ENCODE results near the gene EXOC4. TPM values are rescaled to one million over a fixed set of nuclear protein-coding genes. Genes with fewer than 3 reads are reported as not detected.

Gene EXOC4
- total RNA-seq, 3 donors from 2014 or later = 88.3 to 136 (median 99.6) TPM

DNA sequence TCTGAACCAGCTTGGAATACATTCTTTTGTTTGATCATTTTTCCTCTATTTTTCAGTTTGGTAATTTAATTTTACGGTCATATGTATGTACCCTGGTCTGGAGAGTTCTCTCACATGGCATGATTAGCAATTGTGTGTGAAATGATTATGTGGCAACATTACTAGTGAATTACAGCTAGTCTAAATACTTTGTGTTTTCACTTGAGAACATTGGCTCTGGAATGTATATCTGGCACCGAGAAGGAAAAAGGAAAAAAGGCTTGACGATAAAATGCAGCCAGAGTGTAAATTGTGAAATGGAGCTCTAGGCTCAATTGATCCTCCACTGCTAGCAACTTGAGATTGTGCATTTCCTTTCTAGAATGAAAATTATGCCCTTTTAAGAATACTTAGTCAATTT lies 397.2 kb downstream of the EXOC4 start:
- DNase-seq (ENCODE audit: low spot score in 2 of 2) = no peak
- Histone ChIP-seq H3K36me3 (no peaks in the 10 kb centered on the region), H3K9me3 (no peaks in the 10 kb centered on the region), H3K27me3 (no peaks in the 10 kb centered on the region), H3K4me1 (no peaks in the 10 kb centered on the region), H3K27ac (no peak overlapping the region), H3K4me3 (no peak overlapping the region)
- no peak for TF ChIP-seq POLR2AphosphoS5 (IDR thresholded peaks at IDR 0.05)
- intact Hi-C loops (cut with DNase I; ENCODE audit: low total_unique reads) = no loop called here

DNA sequence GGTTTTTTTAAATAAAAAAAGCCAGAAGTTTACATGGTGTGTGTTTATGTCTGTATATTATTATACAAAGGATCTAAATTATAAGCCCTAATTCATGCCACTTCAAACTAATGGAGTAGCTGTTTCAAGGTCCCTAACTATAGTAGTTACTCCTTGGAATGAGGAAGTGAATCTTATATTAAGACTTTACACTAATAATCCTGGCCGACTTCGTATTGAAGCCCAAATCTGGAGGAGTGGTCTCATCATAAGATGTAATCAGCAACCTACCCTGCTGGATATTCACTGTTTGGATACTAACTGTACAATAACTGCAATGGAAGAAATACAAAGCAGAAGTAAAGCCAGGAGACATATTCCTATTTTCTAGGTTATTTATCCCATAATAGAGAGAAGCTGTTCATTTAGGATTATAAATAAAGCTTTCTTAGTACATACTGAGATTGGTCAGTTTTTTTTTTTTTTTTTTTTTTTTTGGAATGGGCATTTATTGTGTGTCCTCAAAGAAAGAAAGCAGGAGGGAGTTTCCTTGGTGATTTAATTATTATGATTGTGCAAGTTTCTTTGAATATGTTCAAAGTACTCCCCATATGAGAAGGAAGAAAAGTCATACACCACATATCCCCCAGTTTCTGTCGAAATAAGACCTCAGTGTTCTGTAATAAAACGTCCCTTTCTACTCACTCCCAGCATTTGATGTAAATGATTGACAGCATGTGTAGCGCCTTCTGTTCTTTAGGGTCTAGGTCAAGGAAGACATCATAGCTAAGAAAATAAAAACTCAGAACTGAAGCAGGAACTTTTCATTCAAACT lies 397.8 kb downstream of the EXOC4 start:
- Histone ChIP-seq H3K9me3 (no peaks in the 10 kb centered on the region), H3K36me3 (no peaks in the 10 kb centered on the region), H3K4me3 (no peak overlapping the region), H3K27me3 (no peaks in the 10 kb centered on the region), H3K4me1 (no peaks in the 10 kb centered on the region), H3K27ac (no peak overlapping the region)
- intact Hi-C loops (cut with DNase I; ENCODE audit: low total_unique reads) = no loop called here
- DNase-seq (ENCODE audit: low spot score in 2 of 2) = no peak
- TF ChIP-seq CTCF (IDR thresholded peaks at IDR 0.05) (no peak), POLR2AphosphoS5 (IDR thresholded peaks at IDR 0.05) (no peak), POLR2A (IDR thresholded peaks at IDR 0.05) (no peak)

- Histone ChIP-seq H3K9me3 (no peaks in the 10 kb centered on the region), H3K4me1 (no peaks in the 10 kb centered on the region), H3K36me3 (no peaks in the 10 kb centered on the region), H3K4me3 (no peak overlapping the region), H3K27me3 (no peaks in the 10 kb centered on the region), H3K27ac (no peak overlapping the region)
- intact Hi-C loops (cut with DNase I; ENCODE audit: low total_unique reads) = no loop called here
- DNase-seq (ENCODE audit: low spot score in 2 of 2) = no peak
- TF ChIP-seq CTCF (IDR thresholded peaks at IDR 0.05) (no peak), POLR2AphosphoS5 (IDR thresholded peaks at IDR 0.05) (no peak), POLR2A (IDR thresholded peaks at IDR 0.05) (no peak)
Measured at GRCh38 chr7:133652547-133652946, 399.7 kb downstream of the EXOC4 start.

DNA sequence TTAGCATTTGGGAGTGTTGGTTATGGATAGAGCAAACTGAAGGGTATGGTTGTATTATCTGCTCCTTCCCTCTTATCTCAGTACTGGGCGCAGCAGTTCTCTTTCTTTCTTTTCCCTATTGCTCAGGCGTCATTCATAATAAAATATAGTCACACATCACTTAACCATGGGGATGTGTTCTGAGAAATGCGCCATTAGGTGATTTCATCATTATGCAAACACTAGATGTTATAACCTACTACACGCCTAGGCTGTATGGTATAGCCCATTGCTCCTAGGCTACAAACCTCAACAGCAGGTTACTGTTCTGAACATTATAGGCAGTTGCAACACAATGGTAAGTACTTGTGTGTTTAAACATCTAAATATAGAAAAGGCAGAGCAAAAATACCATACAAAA lies 401.7 kb downstream of the EXOC4 start:
- Histone ChIP-seq H3K36me3 (no peaks in the 10 kb centered on the region), H3K9me3 (no peaks in the 10 kb centered on the region), H3K4me3 (no peak overlapping the region), H3K27ac (no peak overlapping the region), H3K27me3 (no peaks in the 10 kb centered on the region), H3K4me1 (no peaks in the 10 kb centered on the region)
- DNase-seq (ENCODE audit: low spot score in 2 of 2) = no peak
- TF ChIP-seq POLR2AphosphoS5 (IDR thresholded peaks at IDR 0.05) (no peak), POLR2A (IDR thresholded peaks at IDR 0.05) (no peak), CTCF (IDR thresholded peaks at IDR 0.05) (no peak)
- intact Hi-C loops (cut with DNase I; ENCODE audit: low total_unique reads) = no loop called here

DNA sequence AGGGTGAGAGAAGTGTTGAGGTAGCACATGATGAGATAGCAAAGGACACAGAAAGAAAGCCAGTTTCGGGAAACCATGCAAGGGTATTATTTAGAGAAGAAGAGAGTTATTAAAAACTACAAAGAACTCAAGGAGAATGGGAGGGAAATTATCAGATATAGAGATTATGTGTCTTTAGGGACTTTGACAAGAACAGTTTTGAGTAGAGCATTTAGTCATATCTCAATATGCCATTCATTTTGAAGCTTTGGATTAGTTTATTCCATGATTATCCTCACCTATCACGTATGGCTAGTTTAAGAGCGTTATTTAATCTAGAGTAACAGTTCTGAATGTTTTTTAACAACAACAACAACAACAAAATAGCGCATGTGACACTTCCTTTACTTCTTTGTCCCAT lies 409.4 kb downstream of the EXOC4 start:
- DNase-seq (ENCODE audit: low spot score in 2 of 2) = no peak
- TF ChIP-seq CTCF (IDR thresholded peaks at IDR 0.05) (no peak), POLR2AphosphoS5 (IDR thresholded peaks at IDR 0.05) (no peak), POLR2A (IDR thresholded peaks at IDR 0.05) (no peak)
- Histone ChIP-seq H3K4me3 (no peak overlapping the region), H3K27ac (no peak overlapping the region), H3K9me3 (no peaks in the 10 kb centered on the region), H3K27me3 (no peaks in the 10 kb centered on the region), H3K4me1 (no peaks in the 10 kb centered on the region), H3K36me3 (no peaks in the 10 kb centered on the region)
- intact Hi-C loops (cut with DNase I; ENCODE audit: low total_unique reads) = no loop called here
